ENCODE data around the gene PTGIS.

- TF ChIP-seq POLR2A (IDR thresholded peaks at IDR 0.05; ENCODE audit: low read depth, low read length) (no peak), CTCF (conservative IDR thresholded peaks at IDR 0.05; ENCODE audit: low read depth, low read length) (no peak)
Observed at GRCh38 chr20:49503176-49503575, 64.8 kb downstream of the PTGIS start.
